NCI-H187 treated with DMSO at 0.1 percent for 48 hours (cell line): ENCODE measurements around the gene COMMD10.

ENCODE experiments used
- DNase-seq: peaks from one replicate; lab custom pipeline; 2025; lab: John Stamatoyannopoulos, UW

COMMD10 gene

GRCh38 chr5:116291271-116291670, 206.4 kb downstream of the COMMD10 start:
- no peak for DNase-seq

GRCh38 chr5:116292321-116292720, 207.5 kb downstream of the COMMD10 start:
- no peak for DNase-seq

- no peak for DNase-seq
Observed at GRCh38 chr5:116296335-116297072, 211.7 kb downstream of the COMMD10 start.

- no peak for DNase-seq
Observed at GRCh38 chr5:116297296-116297814, 212.5 kb downstream of the COMMD10 start.

- DNase-seq: no peak
Observed at GRCh38 chr5:116299746-116300640, 215.2 kb downstream of the COMMD10 start.

GRCh38 chr5:116301110-116301509, 216.3 kb downstream of the COMMD10 start:
- DNase-seq: no peak

GRCh38 chr5:116303340-116303739, 218.5 kb downstream of the COMMD10 start:
- DNase-seq: no peak

- no peak for DNase-seq
Observed at GRCh38 chr5:116303810-116304209, 219.0 kb downstream of the COMMD10 start.

- DNase-seq: no peak
Observed at GRCh38 chr5:116305899-116306298, 221.1 kb downstream of the COMMD10 start.

GRCh38 chr5:116306846-116307245, 222.0 kb downstream of the COMMD10 start:
- no peak for DNase-seq

- DNase-seq: no peak
Observed at GRCh38 chr5:116308391-116308790, 223.6 kb downstream of the COMMD10 start.

GRCh38 chr5:116313366-116313765, 228.5 kb downstream of the COMMD10 start:
- no peak for DNase-seq

- no peak for DNase-seq
Observed at GRCh38 chr5:116315531-116315930, 230.7 kb downstream of the COMMD10 start.

GRCh38 chr5:116318091-116318854, 233.4 kb downstream of the COMMD10 start:
- no peak for DNase-seq

- no peak for DNase-seq
Observed at GRCh38 chr5:116320486-116320885, 235.7 kb downstream of the COMMD10 start.

- no peak for DNase-seq
Observed at GRCh38 chr5:116329503-116329902, 244.7 kb downstream of the COMMD10 start.

- DNase-seq: no peak
Observed at GRCh38 chr5:116340799-116341198, 256.0 kb downstream of the COMMD10 start.
